Gastroesophageal sphincter (tissue), 4 donors: ENCODE data around the gene CD96. TPM values are rescaled to one million over a fixed set of nuclear protein-coding genes. Genes with fewer than 3 reads are reported as not detected.
A peak's percentile ranks its signal among the peaks of the same experiment; 100 is the strongest.

Experiments
- ATAC-seq: fragments of 150-250 bp; one replicate; pipeline ENCODE4 v1.9.1; 2016; ENCODE audit warnings: mild to moderate bottlenecking, moderate library complexity
- H3K27ac ChIP-seq, 4 donors: fragments of 200-600 bp; sonication (generic) in 3 of 4; 1 replicate in 3 of 4; 2 replicates in 1 of 4; pipeline ENCODE4 v1.5.1; 2016 to 2019
- H3K27me3 ChIP-seq: fragments of 200-600 bp; sonication (generic); one replicate; pipeline ENCODE4 v1.5.1; 2019
- H3K36me3 ChIP-seq, 2 donors: fragments of 200-600 bp; sonication (generic); one replicate each; pipeline ENCODE4 v1.5.1; 2019; ENCODE audit warnings: control low read depth in 1 of 2
- H3K4me1 ChIP-seq, 3 donors: fragments of 200-600 bp; sonication (generic); 1 replicate in 2 of 3; 2 replicates in 1 of 3; pipeline ENCODE4 v1.5.1; 2016 to 2019; ENCODE audit warnings: control low read depth in 2 of 3
- H3K4me3 ChIP-seq, 2 donors: fragments of 200-600 bp; sonication (generic); one replicate each; pipeline ENCODE4 v1.5.1; 2019; ENCODE audit warnings: mild to moderate bottlenecking in 1 of 2, moderate library complexity in 1 of 2
- H3K9me3 ChIP-seq, 3 donors: fragments of 200-600 bp; sonication (generic); one replicate each; pipeline ENCODE4 v1.5.1; 2017 to 2019; ENCODE audit warnings: control low read depth in 2 of 3
- EP300 ChIP-seq: sonication (generic); formaldehyde crosslinking; IDR thresholded peaks from one replicate; pipeline ENCODE4 v1.6.1; 2017; ENCODE audit warnings: antibody characterized with exemption, mild to moderate bottlenecking
- POLR2A ChIP-seq, 2 donors: fragments of 450-650 bp; IDR thresholded peaks; one replicate each; pipeline ENCODE4 v1.6.1; 2017; ENCODE audit warnings: antibody characterized with exemption in 2 of 2, mild to moderate bottlenecking in 2 of 2, moderate library complexity in 1 of 2
- POLR2AphosphoS5 ChIP-seq: sonication (generic); formaldehyde crosslinking; IDR thresholded peaks from one replicate; pipeline ENCODE4 v1.6.1; 2017; ENCODE audit warnings: antibody characterized with exemption
- WGBS, 2 donors: methylation state at CpG; one replicate each; pipeline ENCODE4 v1.1.5; 2018; ENCODE audit warnings: low coverage in 1 of 2; 5-methylcytosine and 5-hydroxymethylcytosine counted together
- total RNA-seq, 4 donors: library from RNA; depleted of rRNA; stranded (reverse); fragments of >200 nt; gene quantifications; one replicate each; pipeline ENCODE4 v1.1.0, GENCODE V29; 2016
- TF ChIP-seq, protein P1 (sequence below), 4 experiments: fragments of 200-600 bp in 2 of 4; fragments of 450-650 bp in 2 of 4; sonication (generic) in 1 of 4; IDR thresholded peaks; one replicate each; pipeline ENCODE4 v1.5.1; 2017 to 2019; ENCODE audit warnings: antibody characterized with exemption in 4 of 4, mild to moderate bottlenecking in 2 of 4, moderate library complexity in 2 of 4

CD96 gene
- total RNA-seq, 4 donors from 2014 or later, result 0.19 to 1.2 (median 1.0) TPM

DNA sequence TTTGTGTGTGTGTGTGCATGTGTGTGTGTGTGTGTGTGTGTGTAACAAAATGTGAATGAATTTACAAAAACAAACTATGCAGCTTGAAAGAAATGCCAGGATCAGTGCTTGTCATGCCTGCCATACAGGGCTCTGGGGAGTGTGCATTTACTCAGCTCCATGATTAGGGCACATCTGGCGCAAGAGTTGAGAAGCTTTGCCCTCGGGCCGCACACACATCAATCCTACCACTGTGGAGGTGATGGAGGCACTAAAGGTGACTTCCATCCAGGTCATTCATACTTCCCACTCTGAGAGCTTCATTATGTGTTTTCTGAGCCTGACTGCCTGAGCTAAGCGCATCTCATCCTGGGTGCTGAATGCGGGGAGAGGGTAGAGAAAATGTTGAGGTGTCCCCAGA lies 125.2 kb downstream of the CD96 start:
- TF ChIP-seq EP300 (no peak), POLR2A (IDR thresholded peaks at IDR 0.05) (no peak), POLR2AphosphoS5 (no peak)
- TF ChIP-seq, protein P1, sequence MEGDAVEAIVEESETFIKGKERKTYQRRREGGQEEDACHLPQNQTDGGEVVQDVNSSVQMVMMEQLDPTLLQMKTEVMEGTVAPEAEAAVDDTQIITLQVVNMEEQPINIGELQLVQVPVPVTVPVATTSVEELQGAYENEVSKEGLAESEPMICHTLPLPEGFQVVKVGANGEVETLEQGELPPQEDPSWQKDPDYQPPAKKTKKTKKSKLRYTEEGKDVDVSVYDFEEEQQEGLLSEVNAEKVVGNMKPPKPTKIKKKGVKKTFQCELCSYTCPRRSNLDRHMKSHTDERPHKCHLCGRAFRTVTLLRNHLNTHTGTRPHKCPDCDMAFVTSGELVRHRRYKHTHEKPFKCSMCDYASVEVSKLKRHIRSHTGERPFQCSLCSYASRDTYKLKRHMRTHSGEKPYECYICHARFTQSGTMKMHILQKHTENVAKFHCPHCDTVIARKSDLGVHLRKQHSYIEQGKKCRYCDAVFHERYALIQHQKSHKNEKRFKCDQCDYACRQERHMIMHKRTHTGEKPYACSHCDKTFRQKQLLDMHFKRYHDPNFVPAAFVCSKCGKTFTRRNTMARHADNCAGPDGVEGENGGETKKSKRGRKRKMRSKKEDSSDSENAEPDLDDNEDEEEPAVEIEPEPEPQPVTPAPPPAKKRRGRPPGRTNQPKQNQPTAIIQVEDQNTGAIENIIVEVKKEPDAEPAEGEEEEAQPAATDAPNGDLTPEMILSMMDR (IDR thresholded peaks at IDR 0.05), result no peak
- Histone ChIP-seq H3K36me3 (no peaks in the 10 kb centered on the region), H3K4me1 (no peaks in the 10 kb centered on the region), H3K4me3 (no peak overlapping the region), H3K9me3 (no peaks in the 10 kb centered on the region), H3K27me3 (no peaks in the 10 kb centered on the region), H3K27ac (no peak overlapping the region)
- ATAC-seq, result no peak
- WGBS, 2 donors, result 83 to 84% methylated on average over 3 to 5 of the region's 5 CpGs

DNA sequence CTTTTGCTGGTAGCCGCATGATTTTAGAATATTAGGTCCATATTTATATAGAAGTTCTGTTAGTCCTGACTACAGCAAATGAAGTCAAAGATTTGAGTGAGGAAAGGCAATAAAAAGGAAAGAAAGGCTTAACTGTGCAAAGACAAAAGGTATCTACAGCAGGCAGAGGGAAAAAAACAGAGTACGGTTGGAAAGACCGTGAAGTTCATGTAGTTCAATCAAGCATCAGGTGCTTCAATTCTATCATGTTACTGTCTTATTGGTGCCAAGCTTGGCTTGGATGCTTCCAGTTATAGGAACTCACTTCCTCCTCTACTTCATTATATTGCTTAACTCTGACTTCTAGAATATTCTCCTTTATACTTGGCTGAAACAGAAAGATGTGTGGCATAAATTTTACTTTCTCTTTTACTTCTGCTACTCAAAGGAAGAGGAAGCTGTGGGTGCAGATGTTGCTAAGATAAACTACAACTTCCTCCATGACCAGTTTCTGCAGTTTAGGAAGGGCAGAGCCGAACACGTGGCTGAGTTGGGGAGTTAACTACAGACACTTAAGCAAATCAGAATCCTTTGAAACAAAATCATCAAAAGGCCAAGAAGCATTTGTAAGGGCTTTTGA lies 125.7 kb downstream of the CD96 start:
- H3K9me3 ChIP-seq, result no peaks in the 10 kb centered on the region
- H3K27ac ChIP-seq, result no peak overlapping the region
- TF ChIP-seq EP300 (no peak), POLR2A (IDR thresholded peaks at IDR 0.05) (no peak), POLR2AphosphoS5 (no peak)
- TF ChIP-seq, protein P1 (IDR thresholded peaks at IDR 0.05), result no peak
- H3K27me3 ChIP-seq, result no peaks in the 10 kb centered on the region
- no peaks in the 10 kb centered on the region for H3K4me1 ChIP-seq
- ATAC-seq, result peak; percentile 61
- no peaks in the 10 kb centered on the region for H3K36me3 ChIP-seq
- H3K4me3 ChIP-seq, result no peak overlapping the region
- WGBS, 2 donors, result 53 to 64% methylated on average over 5 of the region's 5 CpGs

DNA sequence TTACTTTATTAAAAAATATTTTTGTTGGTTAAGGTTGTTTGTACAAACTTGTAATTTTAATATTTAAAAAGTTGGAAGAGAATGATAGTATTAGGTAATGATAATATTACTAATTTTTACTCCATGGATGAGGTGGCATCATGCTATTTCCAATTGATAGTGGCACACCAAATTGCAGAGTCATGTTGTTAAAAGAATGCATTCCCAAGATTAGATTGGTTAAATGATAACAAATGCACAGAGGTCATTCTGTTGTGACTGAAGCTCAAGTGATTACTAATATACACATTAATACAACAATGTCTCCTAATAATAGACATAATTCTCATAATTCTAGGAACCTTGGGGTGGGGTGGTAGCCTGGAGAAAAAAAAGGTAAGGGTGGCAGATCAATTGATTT lies 126.3 kb downstream of the CD96 start:
- H3K9me3 ChIP-seq, result no peaks in the 10 kb centered on the region
- H3K27ac ChIP-seq, result no peak overlapping the region
- no peak overlapping the region for H3K4me3 ChIP-seq
- TF ChIP-seq EP300 (no peak), POLR2A (IDR thresholded peaks at IDR 0.05) (no peak), POLR2AphosphoS5 (no peak)
- TF ChIP-seq, protein P1 (IDR thresholded peaks at IDR 0.05), result no peak
- no peaks in the 10 kb centered on the region for H3K27me3 ChIP-seq
- no peaks in the 10 kb centered on the region for H3K36me3 ChIP-seq
- H3K4me1 ChIP-seq, result no peaks in the 10 kb centered on the region
- ATAC-seq, result no peak

DNA sequence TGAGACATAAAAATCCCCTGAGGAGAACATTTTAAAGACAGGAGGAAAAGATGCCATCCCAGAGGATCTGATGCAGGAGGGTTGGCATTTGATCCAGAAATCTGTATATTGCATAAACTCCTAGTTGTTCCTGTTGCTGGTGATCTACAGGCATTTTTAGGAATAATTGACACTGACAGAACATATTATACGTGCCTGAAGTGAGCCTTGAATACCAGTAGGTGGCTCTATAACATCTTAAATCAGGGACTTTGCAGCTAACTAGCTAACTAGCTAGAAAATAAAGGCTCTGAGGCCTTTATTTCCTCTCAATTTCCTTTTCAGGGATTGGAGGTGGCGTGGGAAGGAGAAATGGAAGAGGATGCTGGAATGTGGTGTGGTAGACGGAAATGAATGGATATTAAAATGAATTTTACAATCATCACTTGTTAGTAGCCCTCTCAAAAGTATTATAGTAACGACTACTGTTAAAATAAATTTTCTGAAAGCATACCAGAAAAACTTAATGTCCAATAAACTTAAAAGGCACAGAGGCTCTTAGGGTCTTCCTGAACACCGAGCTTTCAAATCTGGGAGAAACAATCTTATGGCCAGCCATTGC lies 127.0 kb downstream of the CD96 start:
- Histone ChIP-seq H3K9me3 (no peaks in the 10 kb centered on the region), H3K4me3 (no peak overlapping the region), H3K27me3 (no peaks in the 10 kb centered on the region), H3K4me1 (peaks cover 0 to 6% (median 0%) of the 10 kb centered on the region in 3 donors), H3K27ac (no peak overlapping the region), H3K36me3 (no peaks in the 10 kb centered on the region)
- 30 to 31% methylated on average over 5 of the region's 5 CpGs for WGBS, 2 donors
- TF ChIP-seq POLR2A (IDR thresholded peaks at IDR 0.05) (no peak), EP300 (no peak), POLR2AphosphoS5 (no peak)
- TF ChIP-seq, protein P1 (IDR thresholded peaks at IDR 0.05), result peak; percentile 50 to 85 (median 79)
- ATAC-seq, result peak; percentile 67
